Gastroesophageal sphincter (tissue), 4 donors: ENCODE measurements around the gene SHLD2. TPM values are rescaled to one million over a fixed set of nuclear protein-coding genes. Genes with fewer than 3 reads are reported as not detected.
"Not testable (repeated sequence)": the region's sequence is repeated elsewhere in the genome, so short reads cannot be mapped to it uniquely, and the experiment has no call there.

Experiments
- ATAC-seq: fragments of 150-250 bp; one replicate; pipeline ENCODE4 v1.9.1; 2016; ENCODE audit warnings: mild to moderate bottlenecking, moderate library complexity
- H3K27ac ChIP-seq, 4 donors: fragments of 200-600 bp; sonication (generic) in 3 of 4; 1 replicate in 3 of 4; 2 replicates in 1 of 4; pipeline ENCODE4 v1.5.1; 2016 to 2019
- H3K27me3 ChIP-seq: fragments of 200-600 bp; sonication (generic); one replicate; pipeline ENCODE4 v1.5.1; 2019
- H3K36me3 ChIP-seq, 2 donors: fragments of 200-600 bp; sonication (generic); one replicate each; pipeline ENCODE4 v1.5.1; 2019; ENCODE audit warnings: control low read depth in 1 of 2
- H3K4me1 ChIP-seq, 3 donors: fragments of 200-600 bp; sonication (generic); 1 replicate in 2 of 3; 2 replicates in 1 of 3; pipeline ENCODE4 v1.5.1; 2016 to 2019; ENCODE audit warnings: control low read depth in 2 of 3
- H3K4me3 ChIP-seq, 2 donors: fragments of 200-600 bp; sonication (generic); one replicate each; pipeline ENCODE4 v1.5.1; 2019; ENCODE audit warnings: mild to moderate bottlenecking in 1 of 2, moderate library complexity in 1 of 2
- H3K9me3 ChIP-seq, 3 donors: fragments of 200-600 bp; sonication (generic); one replicate each; pipeline ENCODE4 v1.5.1; 2017 to 2019; ENCODE audit warnings: control low read depth in 2 of 3
- CTCF ChIP-seq, 4 experiments: fragments of 200-600 bp in 2 of 4; fragments of 450-650 bp in 2 of 4; sonication (generic) in 1 of 4; IDR thresholded peaks; one replicate each; pipeline ENCODE4 v1.5.1; 2017 to 2019; ENCODE audit warnings: antibody characterized with exemption in 4 of 4, mild to moderate bottlenecking in 2 of 4, moderate library complexity in 2 of 4
- EP300 ChIP-seq: sonication (generic); formaldehyde crosslinking; IDR thresholded peaks from one replicate; pipeline ENCODE4 v1.6.1; 2017; ENCODE audit warnings: antibody characterized with exemption, mild to moderate bottlenecking
- POLR2A ChIP-seq, 2 donors: fragments of 450-650 bp; IDR thresholded peaks; one replicate each; pipeline ENCODE4 v1.6.1; 2017; ENCODE audit warnings: antibody characterized with exemption in 2 of 2, mild to moderate bottlenecking in 2 of 2, moderate library complexity in 1 of 2
- POLR2AphosphoS5 ChIP-seq: sonication (generic); formaldehyde crosslinking; IDR thresholded peaks from one replicate; pipeline ENCODE4 v1.6.1; 2017; ENCODE audit warnings: antibody characterized with exemption
- WGBS, 2 donors: methylation state at CpG; one replicate each; pipeline ENCODE4 v1.1.5; 2018; ENCODE audit warnings: low coverage in 1 of 2; 5-methylcytosine and 5-hydroxymethylcytosine counted together
- total RNA-seq, 4 donors: library from RNA; depleted of rRNA; stranded (reverse); fragments of >200 nt; gene quantifications; one replicate each; pipeline ENCODE4 v1.1.0, GENCODE V29; 2016

SHLD2 gene
- total RNA-seq, 4 donors from 2014 or later = 21.2 to 31.0 (median 26.6) TPM

GRCh38 chr10:87072449-87072848 is 22.6 kb upstream of the SHLD2 start:
- TF ChIP-seq CTCF (IDR thresholded peaks at IDR 0.05) (no peak), POLR2A (IDR thresholded peaks at IDR 0.05) (no peak), POLR2AphosphoS5 (no peak), EP300 (no peak)
- Histone ChIP-seq H3K27me3 (no peaks in the 10 kb centered on the region), H3K9me3 (no peaks in the 10 kb centered on the region), H3K4me1 (peaks cover 0 to 7% (median 0%) of the 10 kb centered on the region in 3 donors), H3K4me3 (no peak overlapping the region), H3K27ac (no peak overlapping the region), H3K36me3 (peaks cover 0 to 80% of the 10 kb centered on the region in 2 donors)
- ATAC-seq = no peak
- WGBS, 2 donors = 71 to 80% methylated on average over 2 of the region's 2 CpGs

GRCh38 chr10:87076421-87076820 is 18.6 kb upstream of the SHLD2 start:
- H3K4me3 ChIP-seq, ATAC-seq, H3K9me3 ChIP-seq, H3K27ac ChIP-seq, H3K4me1 ChIP-seq, H3K27me3 ChIP-seq: not testable (repeated sequence)
- H3K36me3 ChIP-seq = peaks cover 0 to 41% of the 10 kb centered on the region in 2 donors
- WGBS, 2 donors = 86 to 88% methylated on average over 2 of the region's 2 CpGs

GRCh38 chr10:87079106-87079836 is 15.7 kb upstream of the SHLD2 start:
- WGBS, 2 donors = 68 to 79% methylated on average over 8 to 11 of the region's 11 CpGs
- Histone ChIP-seq H3K9me3 (no peaks in the 10 kb centered on the region), H3K27me3 (no peaks in the 10 kb centered on the region), H3K4me1 (peaks cover 8 to 33% (median 12%) of the 10 kb centered on the region in 3 donors), H3K36me3 (peaks cover 0 to 14% of the 10 kb centered on the region in 2 donors), H3K27ac (no peak overlapping the region), H3K4me3 (no peak overlapping the region)
- TF ChIP-seq POLR2AphosphoS5 (no peak), CTCF (IDR thresholded peaks at IDR 0.05) (no peak), EP300 (no peak), POLR2A (IDR thresholded peaks at IDR 0.05) (no peak)
- ATAC-seq = no peak

DNA sequence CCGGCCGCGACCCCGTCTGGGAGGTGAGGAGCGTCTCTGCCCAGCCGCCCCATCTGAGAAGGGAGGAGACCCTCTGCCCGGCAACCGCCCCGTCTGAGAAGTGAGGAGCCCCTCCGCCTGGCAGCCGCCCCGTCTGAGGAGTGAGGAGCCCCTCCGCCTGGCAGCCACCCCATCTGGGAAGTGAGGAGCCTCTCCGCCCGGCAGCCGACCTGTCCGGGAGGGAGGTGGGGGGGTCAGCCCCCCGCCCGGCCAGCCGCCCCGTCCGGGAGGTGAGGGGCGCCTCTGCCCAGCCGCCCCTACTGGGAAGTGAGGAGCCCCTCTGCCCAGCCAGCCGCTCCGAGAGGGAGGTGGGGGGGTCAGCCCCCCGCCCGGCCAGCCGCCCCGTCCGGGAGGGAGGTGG is 14.4 kb upstream of the SHLD2 start:
- H3K27me3 ChIP-seq, ATAC-seq, H3K9me3 ChIP-seq, H3K36me3 ChIP-seq, H3K4me3 ChIP-seq: not testable (repeated sequence)
- peaks cover 12 to 44% (median 17%) of the 10 kb centered on the region in 3 donors for H3K4me1 ChIP-seq
- no CpG with 5 or more reads among the region's 31 CpGs for WGBS, 2 donors
- H3K27ac ChIP-seq = peak overlapping the region in 2 of 4 donors; percentile 31 to 70

GRCh38 chr10:87081574-87081973 is 13.4 kb upstream of the SHLD2 start:
- ATAC-seq, H3K9me3 ChIP-seq, H3K4me3 ChIP-seq, H3K27me3 ChIP-seq, H3K36me3 ChIP-seq: not testable (repeated sequence)
- WGBS, 2 donors = no CpG with 5 or more reads among the region's 3 CpGs
- Histone ChIP-seq H3K27ac (peak overlapping the region in 3 of 4 donors; percentile 31 to 70 (median 38)), H3K4me1 (peaks cover 12 to 51% (median 17%) of the 10 kb centered on the region in 3 donors)

- H3K9me3 ChIP-seq, H3K4me3 ChIP-seq, H3K27me3 ChIP-seq, H3K36me3 ChIP-seq: not testable (repeated sequence)
- Histone ChIP-seq H3K27ac (peak overlapping the region in 3 of 4 donors; percentile 4 to 61 (median 59)), H3K4me1 (peaks cover 12 to 49% (median 17%) of the 10 kb centered on the region in 3 donors)
- 25 to 40% methylated on average over 1 of the region's 1 CpG for WGBS, 2 donors
- ATAC-seq = peak; percentile 50
Measured at GRCh38 chr10:87082219-87082618, 12.8 kb upstream of the SHLD2 start.

DNA sequence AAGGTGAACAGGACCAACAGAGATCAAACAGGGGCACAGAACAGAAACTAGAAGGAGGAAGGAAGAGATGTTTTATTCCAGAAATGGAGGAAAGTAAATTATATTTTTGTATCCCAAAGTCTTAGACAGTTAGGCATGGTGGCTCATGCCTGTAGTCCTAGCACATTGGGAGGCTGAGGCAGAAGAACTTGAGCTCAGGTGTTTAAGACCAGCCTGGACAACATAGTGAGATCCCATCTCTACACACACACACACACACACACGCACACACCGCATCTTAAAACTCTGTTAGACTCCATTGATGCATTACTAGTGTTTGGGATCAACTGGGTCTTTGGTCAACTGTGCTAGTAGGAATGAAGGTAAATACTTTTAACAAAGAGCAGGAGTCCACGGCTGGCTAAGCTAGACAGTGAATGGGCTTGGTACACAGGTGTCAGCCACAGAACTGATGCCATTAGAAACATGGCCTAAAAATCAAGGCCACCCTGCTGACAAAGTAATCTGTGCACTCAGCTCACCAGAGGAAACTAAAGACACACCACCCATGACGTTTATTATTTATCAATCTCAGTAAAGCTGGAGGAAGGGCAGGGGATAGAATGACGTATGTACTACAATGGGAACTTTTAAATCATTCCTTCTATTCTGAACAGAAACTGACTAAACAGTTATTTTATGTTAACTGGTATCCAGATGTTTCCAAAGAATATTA is 11.3 kb upstream of the SHLD2 start:
- H3K27ac ChIP-seq = peak overlapping the region; percentile 4 to 61 (median 47)
- ATAC-seq = peak; percentile 68
- 27 to 37% methylated on average over 4 to 5 of the region's 5 CpGs for WGBS, 2 donors

DNA sequence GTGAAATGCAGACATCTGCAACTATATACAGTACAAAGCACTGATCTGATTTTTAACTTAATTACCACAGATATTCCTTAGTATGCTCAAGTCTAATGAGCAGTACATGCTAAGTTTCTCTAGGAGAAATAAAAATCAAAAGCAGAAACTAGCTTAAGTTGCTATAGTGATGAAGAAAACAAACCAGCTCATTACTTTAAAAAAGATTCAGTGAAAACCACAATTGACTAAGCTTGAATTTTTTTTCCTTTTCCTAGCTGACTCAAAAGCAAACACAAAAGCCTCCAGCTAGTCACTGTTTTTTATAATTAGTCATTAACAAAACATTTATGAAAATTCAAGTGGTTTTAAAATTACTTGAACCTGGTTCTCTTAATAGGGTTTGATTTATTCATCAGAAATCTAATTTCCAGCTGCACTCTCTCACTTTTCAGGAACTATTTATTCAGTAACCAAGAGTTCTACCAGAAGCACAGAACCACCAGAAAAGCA is 10.7 kb upstream of the SHLD2 start:
- Histone ChIP-seq H3K27ac (peak overlapping the region; percentile 4 to 61 (median 47)), H3K4me1 (peaks cover 12 to 60% (median 21%) of the 10 kb centered on the region in 3 donors)
- not testable (repeated sequence) for H3K27me3 ChIP-seq, H3K4me3 ChIP-seq, H3K9me3 ChIP-seq, H3K36me3 ChIP-seq
- ATAC-seq = peak; percentile 32

More for the DNA sequence above, 11.3 kb upstream of the SHLD2 start:
- H3K36me3 ChIP-seq, H3K9me3 ChIP-seq, H3K27me3 ChIP-seq, H3K4me3 ChIP-seq: not testable (repeated sequence)
- H3K4me1 ChIP-seq = peaks cover 12 to 54% (median 17%) of the 10 kb centered on the region in 3 donors
